NCI-H2107 treated with DMSO at 0.1 percent for 48 hours (cell line): ENCODE measurements around the gene ABCB9.
"Not testable (repeated sequence)": the region's sequence is repeated elsewhere in the genome, so short reads cannot be mapped to it uniquely, and the experiment has no call there.

Experiments used
- DNase-seq: peaks from one replicate; lab custom pipeline; 2025; ENCODE audit not compliant: unreplicated experiment; lab: John Stamatoyannopoulos, UW

The ABCB9 gene

GRCh38 chr12:122941351-122941750 lies 24.9 kb downstream of the ABCB9 start:
- not testable (repeated sequence) for DNase-seq

GRCh38 chr12:122939125-122939524 lies 27.1 kb downstream of the ABCB9 start:
- no peak for DNase-seq

GRCh38 chr12:122937622-122938091 lies 28.6 kb downstream of the ABCB9 start:
- no peak for DNase-seq

GRCh38 chr12:122935318-122935717 lies 30.9 kb downstream of the ABCB9 start:
- DNase-seq = no peak

- no peak for DNase-seq
These were observed 31.5 kb downstream of the ABCB9 start for GRCh38 chr12:122934722-122935121.

GRCh38 chr12:122932207-122932606 lies 34.1 kb downstream of the ABCB9 start:
- no peak for DNase-seq

GRCh38 chr12:122929812-122930211 lies 36.5 kb downstream of the ABCB9 start:
- no peak for DNase-seq

- DNase-seq = no peak
These were observed 37.1 kb downstream of the ABCB9 start for GRCh38 chr12:122929148-122929538.

- no peak for DNase-seq
These were observed 37.7 kb downstream of the ABCB9 start for GRCh38 chr12:122928404-122929147.

- DNase-seq = no peak
These were observed 38.4 kb downstream of the ABCB9 start for GRCh38 chr12:122927756-122928403.

GRCh38 chr12:122921917-122922316 lies 44.3 kb downstream of the ABCB9 start:
- DNase-seq = no peak

- no peak for DNase-seq
These were observed 45.6 kb downstream of the ABCB9 start for GRCh38 chr12:122920687-122921086.

- no peak for DNase-seq
These were observed 47.4 kb downstream of the ABCB9 start for GRCh38 chr12:122918827-122919226.

GRCh38 chr12:122917507-122918121 lies 48.6 kb downstream of the ABCB9 start:
- no peak for DNase-seq

GRCh38 chr12:122909442-122910288 lies 56.6 kb downstream of the ABCB9 start:
- DNase-seq = peak; percentile 62

- DNase-seq = no peak
These were observed 57.3 kb downstream of the ABCB9 start for GRCh38 chr12:122908915-122909314.

- DNase-seq = not testable (repeated sequence)
These were observed 61.0 kb downstream of the ABCB9 start for GRCh38 chr12:122905258-122905657.

GRCh38 chr12:122903693-122904034 lies 62.6 kb downstream of the ABCB9 start:
- DNase-seq = no peak

GRCh38 chr12:122902854-122903692 lies 63.2 kb downstream of the ABCB9 start:
- no peak for DNase-seq

- DNase-seq = no peak
These were observed 66.4 kb downstream of the ABCB9 start for GRCh38 chr12:122899887-122900286.
